K562 (cell line): ENCODE measurements around the gene SOCS3. TPM values are rescaled to one million over a fixed set of nuclear protein-coding genes. Genes with fewer than 3 reads are reported as not detected.

Experiments used
- ATAC-seq: fragments of 200-7000 bp; cut with Tn5 transposase; 3 replicates; pipeline ENCODE4 v1.9.1; 2020; ENCODE audit warnings: moderate library complexity
- BruUV-seq: library from RNA; stranded (reverse); fragments of 400-500 nt; replicated peaks from 2 replicates; lab custom pipeline; 2021; lab: Mats Ljungman, UMichigan
- CTCF ChIA-PET: fragments of 300-600 bp; formaldehyde crosslinking; extraction: SDS; loops from one replicate; lab custom pipeline; 2021; ENCODE audit warnings: low intra/inter-chr PET ratio; lab: Yijun Ruan, JAX
- POLR2A ChIA-PET: fragments of 300-600, 350-650 bp; sonication (Branson Sonifier 250); formaldehyde crosslinking; extraction: SDS; loops from one replicate; lab custom pipeline; 2021; ENCODE audit warnings: antibody characterized with exemption, inconsistent platforms; lab: Yijun Ruan, JAX
- DNase-seq, 4 experiments: peaks; one replicate each; pipeline versions ENCODE4 v3.0.0 to v3.0.0-alpha.2; 2011 to 2018; ENCODE audit warnings: low spot score in 3 of 4, mixed read lengths in 3 of 4; ENCODE audit errors: extremely low read depth in 1 of 4
- FAIRE-seq: peaks from 2 replicates; lab custom pipeline; 2011; peaks lifted over from hg19 to GRCh38; lab: Jason Lieb, UNC
- H2AFZ ChIP-seq: 2 replicates; pipeline ENCODE4 v1.6.0; 2011; ENCODE audit warnings: low read depth, low read length, control low read depth, inconsistent platforms
- H3K27ac ChIP-seq: fragments of 200-600 bp; 3 replicates; pipeline ENCODE4 v1.8.0; 2011; ENCODE audit warnings: low read depth, mild to moderate bottlenecking, control low read depth, inconsistent platforms, low read length, moderate library complexity, mixed read lengths; ENCODE audit errors: extremely low read depth
- H3K27me3 ChIP-seq, 2 experiments: fragments of 300-600 bp in 1 of 2; 2 replicates in 1 of 2; 3 replicates in 1 of 2; pipeline versions ENCODE4 v1.6.0 to v1.8.0; 2011; ENCODE audit warnings: inconsistent platforms in 2 of 2, low read length in 2 of 2, mild to moderate bottlenecking in 1 of 2, mixed read lengths in 1 of 2, moderate library complexity in 1 of 2; ENCODE audit not compliant: control insufficient read depth in 2 of 2, insufficient read depth in 2 of 2
- H3K36me3 ChIP-seq: fragments of 300-600 bp; 3 replicates; pipeline ENCODE4 v1.8.0; 2011; ENCODE audit warnings: mild to moderate bottlenecking, low read length, inconsistent platforms; ENCODE audit not compliant: control insufficient read depth, insufficient read depth
- H3K4me1 ChIP-seq, 2 experiments: fragments of 200-600 bp in 1 of 2; replicated peaks in 1 of 2; 2 replicates in 1 of 2; 3 replicates in 1 of 2; pipeline versions ENCODE4 v1.5.1 to v1.8.0; 2011; ENCODE audit warnings: inconsistent platforms in 2 of 2, low read length in 2 of 2, mild to moderate bottlenecking in 1 of 2, mixed read lengths in 1 of 2, moderate library complexity in 1 of 2; ENCODE audit not compliant: control insufficient read depth in 2 of 2, insufficient read depth in 2 of 2
- H3K4me2 ChIP-seq: 2 replicates; pipeline ENCODE4 v1.6.1; 2011; ENCODE audit warnings: low read length, control low read depth, inconsistent platforms, mixed read lengths; ENCODE audit not compliant: insufficient read depth
- H3K4me3 ChIP-seq: fragments of 200-600 bp; sonication (generic), shearing (Covaris generic); 2 replicates; pipeline ENCODE4 v1.5.1; 2016; ENCODE audit warnings: control low read depth, inconsistent platforms
- H3K79me2 ChIP-seq: fragments of 200-600 bp; 3 replicates; pipeline ENCODE4 v1.8.0; 2011; ENCODE audit warnings: low read length, inconsistent platforms; ENCODE audit not compliant: control insufficient read depth, insufficient read depth
- H3K9ac ChIP-seq, 2 experiments: 2 replicates each; pipeline versions ENCODE4 v1.6.0 to v1.6.1; 2011; ENCODE audit warnings: low read depth in 2 of 2, low read length in 2 of 2, control low read depth in 1 of 2, inconsistent platforms in 1 of 2, mild to moderate bottlenecking in 1 of 2, mixed read lengths in 1 of 2; ENCODE audit not compliant: insufficient read depth in 1 of 2
- H3K9me1 ChIP-seq: one replicate; pipeline ENCODE4 v1.6.0; 2011; ENCODE audit warnings: inconsistent platforms, mild to moderate bottlenecking, low read length, moderate library complexity; ENCODE audit not compliant: control insufficient read depth, insufficient read depth
- H3K9me3 ChIP-seq: replicated peaks from 2 replicates; pipeline ENCODE4 v1.5.1; 2011; ENCODE audit warnings: low read depth, low read length, inconsistent platforms; ENCODE audit not compliant: control insufficient read depth, insufficient read depth
- H4K20me1 ChIP-seq: replicated peaks from 2 replicates; pipeline ENCODE4 v1.6.1; 2011; ENCODE audit warnings: low read length, inconsistent platforms, mixed read lengths; ENCODE audit not compliant: control insufficient read depth, insufficient read depth
- ADNP ChIP-seq: fragments of 200-800 bp; sonication (Bioruptor generic); IDR thresholded peaks from 2 replicates; pipeline ENCODE4 v1.6.1; 2016; ENCODE audit warnings: missing genetic modification characterization, missing compliant biosample characterization
- ATF2 ChIP-seq: sonication (generic); formaldehyde crosslinking; IDR thresholded peaks from 2 replicates; pipeline ENCODE4 v1.8.1; 2022; ENCODE audit warnings: missing genetic modification reagents
- BACH1 ChIP-seq: fragments of 200-800 bp; sonication (Bioruptor generic); IDR thresholded peaks from 2 replicates; pipeline ENCODE4 v1.6.1; 2016; ENCODE audit warnings: missing genetic modification characterization, missing compliant biosample characterization
- C11orf30 ChIP-seq: fragments of 450-650 bp; IDR thresholded peaks from 2 replicates; pipeline ENCODE4 v1.6.1; 2016; ENCODE audit warnings: low read depth, mild to moderate bottlenecking
- ESRRA ChIP-seq: fragments of 450-650 bp; IDR thresholded peaks from 2 replicates; pipeline ENCODE4 v1.6.1; 2014; ENCODE audit warnings: low read depth, mild to moderate bottlenecking, moderate library complexity, borderline replicate concordance
- GTF2A2 ChIP-seq: IDR thresholded peaks from 2 replicates; pipeline ENCODE4 v1.6.1; 2016; ENCODE audit warnings: mild to moderate bottlenecking, missing genetic modification characterization, missing compliant biosample characterization
- NFE2 ChIP-seq: IDR thresholded peaks from 2 replicates; pipeline ENCODE4 v1.6.1; 2014; ENCODE audit warnings: antibody characterized with exemption, low read depth
- ZKSCAN3 ChIP-seq: fragments of 250-450 bp; sonication (Bioruptor Pico); IDR thresholded peaks from 2 replicates; pipeline ENCODE4 v1.4.0; 2020
- ZNF143 ChIP-seq: sonication (generic); formaldehyde crosslinking; IDR thresholded peaks from 2 replicates; pipeline ENCODE4 v1.9.0; 2022; ENCODE audit warnings: mild to moderate bottlenecking, missing genetic modification reagents
- ZNF165 ChIP-seq: fragments of 250-450 bp; sonication (Bioruptor Pico); IDR thresholded peaks from 2 replicates; pipeline ENCODE4 v1.4.0; 2020; ENCODE audit warnings: borderline replicate concordance
- ZNF586 ChIP-seq: fragments of 450-650 bp; formaldehyde crosslinking; conservative IDR thresholded peaks from 2 replicates; pipeline ENCODE4 v1.4.0; 2020; ENCODE audit warnings: mild to moderate bottlenecking, moderate library complexity
- WGBS: fragments of 100-300 bp; shearing (Covaris generic); methylation state at CpG from one replicate; pipeline ENCODE4 v1.1.6; 2016; ENCODE audit warnings: low coverage, mixed read lengths; ENCODE audit not compliant: insufficient coverage; ENCODE audit errors: missing lambda C conversion rate; 5-methylcytosine and 5-hydroxymethylcytosine counted together
- in situ Hi-C: fragments of 300-500 bp; cut with MboI; formaldehyde crosslinking; loops from 4 replicates; pipeline ENCODE4 v1.15.0; 2018; ENCODE audit warnings: inconsistent platforms, mixed read lengths
- intact Hi-C: fragments of 100-400 bp; cut with micrococcal nuclease; formaldehyde crosslinking; loops from 2 replicates; pipeline ENCODE4 v1.14.2; 2022
- polyA plus RNA-seq, 8 experiments: library from polyadenylated mRNA; depleted of rRNA in 4 of 8; stranded (reverse) in 5 of 8; unstranded in 3 of 8; fragments of >200 nt; fragmentation: Nextera tagmentation in 2 of 8; fragmentation: Illumina TruSeq in 1 of 8; extraction: Ambion mirVana in 2 of 8; extraction: Trizol in 1 of 8; gene quantifications; 2 replicates each; pipeline versions ENCODE4 v1.2.1 to v1.2.3, GENCODE V29; 2011 to 2014; ENCODE audit warnings: inconsistent platforms in 1 of 8, missing spikeins in 1 of 8
- total RNA-seq, 7 experiments: library from RNA; depleted of rRNA in 6 of 7; stranded (reverse); fragments of >200 nt in 6 of 7; fragmentation: Illumina TruSeq in 2 of 7; extraction: Trizol in 2 of 7; gene quantifications; 2 replicates each; pipeline versions ENCODE4 v1.2.1 to v1.2.3, GENCODE V29; 2011 to 2021; ENCODE audit warnings: low replicate concordance in 1 of 7

The SOCS3 gene
- total and polyA plus RNA-seq, 9 of the 15 experiments (the other 6 are each of a cell fraction or from before 2014, with no cell fraction given) = 0.56 to 38.9 (median 13.7) TPM

- FAIRE-seq = no peak
- no peak overlapping the region for H3K4me3 ChIP-seq
- ChIA-PET CTCF (no interaction called here), POLR2A (interaction anchor here (1.2 kb wide), 1 partner anchor 15 kb away, joined by 3 read pairs; no protein-coding TSS in a partner anchor)
- peaks cover 14 to 18% of the 10 kb centered on the region in 2 experiments for H3K4me1 ChIP-seq
- no peak overlapping the region for H3K27ac ChIP-seq
- H3K79me2 ChIP-seq = peaks cover 27% of the 10 kb centered on the region
- BruUV-seq = no TSS peak
- ATAC-seq = no peak
- H3K27me3 ChIP-seq = peaks cover 0 to 6% of the 10 kb centered on the region in 2 experiments; a peak in 2 of 5 replicates
- peaks cover 5% of the 10 kb centered on the region for H3K9me1 ChIP-seq
- in situ Hi-C loops (no loop called here), intact Hi-C loops (no loop called here)
- no peak for TF ChIP-seq ATF2 (CRISPR knock-in tag)
- TF ChIP-seq ZNF165 = no peak
- TF ChIP-seq GTF2A2 (tag) = no peak
- no peak for TF ChIP-seq ESRRA
- no peak for TF ChIP-seq C11orf30
- TF ChIP-seq NFE2 = no peak
- no peak for TF ChIP-seq BACH1 (tag)
- TF ChIP-seq ADNP = no peak
- TF ChIP-seq ZNF143 (CRISPR knock-in tag) = no peak
- TF ChIP-seq ZKSCAN3 (CRISPR knock-in tag) = no peak
- no peak for TF ChIP-seq ZNF586 (CRISPR knock-in tag)
- DNase-seq = no peak
- 73% methylated on average over 5 of the region's 5 CpGs for WGBS
- peaks cover 11% of the 10 kb centered on the region; the same call in 1 of the 3 replicates for H3K36me3 ChIP-seq
- no peak overlapping the region for H3K9ac ChIP-seq
- H4K20me1 ChIP-seq = peaks cover 3% of the 10 kb centered on the region
- no peaks in the 10 kb centered on the region for H3K9me3 ChIP-seq
- no peak overlapping the region for H2AFZ ChIP-seq
- H3K4me2 ChIP-seq = no peak overlapping the region
These were observed 16.3 kb upstream of the SOCS3 start for GRCh38 chr17:78376161-78376560.
